Suppressor macrophage treated with lipopolysaccharide for 4 hours (primary cell): Measurements from ENCODE around the gene TVP23A.
"Not testable (repeated sequence)": the region's sequence is repeated elsewhere in the genome, so short reads cannot be mapped to it uniquely, and the experiment has no call there.

Experiments
- DNase-seq: peaks from one replicate; pipeline ENCODE4 v3.0.0-alpha.2; 2020

The TVP23A gene

DNA sequence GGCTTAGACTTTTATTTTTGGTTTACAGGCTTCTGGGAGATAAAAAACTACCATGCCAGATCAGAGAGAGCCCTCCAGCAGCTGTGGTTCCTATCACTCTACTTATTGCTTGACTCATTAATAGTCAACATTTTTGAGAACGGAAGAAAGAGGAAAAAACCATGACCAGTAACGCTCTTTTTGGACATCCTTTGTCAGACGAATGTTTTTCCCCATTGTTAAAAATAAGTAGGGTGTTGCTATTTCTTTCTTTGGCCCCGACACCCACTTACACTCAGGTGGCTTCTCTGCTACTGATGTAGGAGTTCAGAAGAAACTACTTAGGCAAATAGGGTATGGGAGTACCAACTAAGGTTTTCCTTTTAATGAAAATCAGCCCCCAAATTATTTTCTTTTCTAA is 27.5 kb downstream of the TVP23A start:
- DNase-seq, result no peak

DNA sequence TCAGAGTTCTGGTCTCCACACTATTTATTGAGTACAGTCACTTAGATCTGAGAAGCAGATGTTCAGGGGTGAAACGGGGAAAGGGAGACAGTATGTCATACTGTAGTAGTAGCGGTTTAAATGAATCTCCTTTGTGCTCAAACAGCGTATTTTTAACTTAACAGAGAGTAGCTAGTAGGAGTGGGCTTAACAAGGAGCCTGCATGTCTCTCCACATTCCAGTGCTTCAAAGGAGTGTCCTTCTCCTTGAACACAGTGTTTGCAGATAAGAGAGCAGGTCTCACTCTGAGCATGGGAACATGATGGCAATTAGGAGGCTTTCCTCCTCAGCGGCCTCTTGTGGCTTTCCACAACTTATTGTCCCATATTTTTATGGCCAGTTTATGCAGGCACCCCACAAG is 30.0 kb downstream of the TVP23A start:
- not testable (repeated sequence) for DNase-seq

DNA sequence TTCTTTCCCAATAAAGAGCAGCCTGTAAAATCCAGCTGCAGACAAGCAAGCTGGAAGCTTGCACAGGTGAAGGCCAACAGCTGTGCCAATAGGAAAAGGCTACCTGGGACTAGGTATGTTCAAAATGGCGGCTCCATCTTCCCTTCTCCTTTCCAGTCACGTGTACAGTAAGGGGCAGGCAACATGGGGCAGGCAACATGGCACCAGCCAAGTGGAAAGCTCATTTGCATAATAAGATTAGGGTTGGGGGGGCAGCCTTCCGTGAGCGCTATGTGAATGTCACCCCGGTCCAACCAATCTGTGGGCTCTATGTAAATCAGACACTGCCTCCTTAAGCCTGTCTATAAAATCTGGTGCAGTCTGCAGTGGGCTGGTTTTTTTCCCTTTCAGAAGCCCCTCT is 31.3 kb downstream of the TVP23A start:
- DNase-seq, result no peak

DNA sequence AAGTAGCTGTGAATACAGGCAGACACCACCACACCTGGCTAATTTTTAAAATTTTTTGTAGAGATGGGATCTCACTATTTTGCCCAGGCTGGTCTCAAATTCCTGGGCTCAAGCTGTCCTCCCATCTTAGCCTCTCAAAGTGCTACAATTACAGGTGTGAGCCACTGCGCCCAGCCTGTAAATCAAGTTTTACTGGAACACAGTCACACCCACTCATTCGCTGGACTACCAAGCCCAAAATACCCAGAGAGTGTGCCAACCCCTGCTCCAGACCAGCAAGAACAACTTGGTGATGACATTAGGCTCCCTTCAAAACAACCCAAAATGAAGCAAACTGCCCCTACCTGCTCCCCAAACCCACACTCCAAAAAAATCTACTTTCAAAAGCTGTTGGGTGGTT is 36.0 kb downstream of the TVP23A start:
- no peak for DNase-seq

DNA sequence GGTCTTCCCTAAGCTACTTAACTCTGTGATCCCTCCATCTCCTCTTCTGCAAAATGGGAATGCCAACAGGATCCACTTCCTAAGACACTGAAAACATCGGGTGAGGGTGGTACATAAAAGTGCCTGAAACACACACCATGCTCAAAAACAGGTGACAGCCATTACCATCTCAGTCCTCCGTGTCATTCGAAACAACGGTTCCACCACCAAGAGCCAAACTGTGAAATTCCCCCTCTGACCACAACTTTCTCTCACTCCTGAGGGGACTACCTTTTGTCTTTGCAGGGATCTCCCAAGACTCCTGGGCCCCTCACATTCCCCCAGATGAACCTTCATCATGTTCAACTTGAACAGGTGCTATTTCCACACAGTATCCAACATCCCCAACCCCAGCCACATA is 38.0 kb downstream of the TVP23A start:
- DNase-seq, result no peak

DNA sequence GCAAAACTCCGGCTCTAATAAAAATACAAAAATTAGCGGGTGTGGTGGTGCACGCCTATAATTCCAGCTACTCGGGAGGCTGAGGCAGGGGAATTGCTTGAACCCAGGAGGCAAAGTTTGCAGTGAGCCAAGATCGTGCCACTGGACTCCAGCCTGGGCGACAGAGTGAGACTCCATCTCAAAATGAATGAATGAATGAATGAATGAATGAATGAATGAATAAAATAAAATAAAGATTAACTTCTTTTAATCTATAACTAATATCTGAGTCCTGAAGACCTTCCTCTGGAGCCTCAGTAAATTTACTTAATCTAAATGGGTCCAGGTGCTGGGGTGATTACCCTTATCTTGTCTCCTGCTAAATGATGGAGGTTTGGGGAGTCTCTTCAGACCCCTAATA is 38.7 kb downstream of the TVP23A start:
- not testable (repeated sequence) for DNase-seq

DNA sequence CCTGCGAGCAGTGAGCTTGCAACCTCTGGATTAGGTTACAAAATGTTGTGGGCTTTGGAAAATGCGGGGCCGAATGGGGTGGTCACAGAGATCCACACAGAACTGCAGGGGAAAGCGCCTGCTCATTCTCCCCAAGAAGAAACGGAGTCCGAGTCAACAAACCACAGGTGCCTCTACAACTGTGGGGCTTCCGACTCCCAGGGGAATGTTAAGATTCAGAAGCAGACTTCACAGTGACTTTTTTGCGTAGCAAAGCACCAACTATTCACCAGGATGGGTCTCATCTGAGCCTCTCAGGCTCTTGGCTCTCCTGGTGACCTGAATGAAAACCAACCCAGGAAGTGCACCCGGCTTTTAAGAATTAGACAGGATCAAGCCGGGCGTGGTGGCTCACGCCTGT is 41.2 kb downstream of the TVP23A start:
- no peak for DNase-seq

DNA sequence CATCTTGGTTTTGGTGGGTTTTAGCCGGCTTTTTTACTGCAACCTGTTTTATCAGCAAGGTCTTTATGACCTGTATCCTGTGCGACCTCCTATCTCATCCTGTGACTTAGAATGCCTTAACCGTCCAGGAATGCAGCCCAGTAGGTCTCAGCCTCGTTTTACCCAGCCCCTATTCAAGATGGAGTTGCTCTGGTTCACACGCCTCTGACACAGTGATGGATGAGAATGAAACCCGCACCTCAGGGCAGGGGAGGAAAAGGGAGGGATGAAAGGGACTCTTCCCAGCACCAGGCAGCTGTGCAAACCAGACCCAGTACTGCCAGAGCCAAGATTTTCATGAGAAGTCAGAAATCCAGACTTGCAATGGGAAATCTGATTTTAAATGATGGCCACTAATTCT is 41.7 kb downstream of the TVP23A start:
- not testable (repeated sequence) for DNase-seq

DNA sequence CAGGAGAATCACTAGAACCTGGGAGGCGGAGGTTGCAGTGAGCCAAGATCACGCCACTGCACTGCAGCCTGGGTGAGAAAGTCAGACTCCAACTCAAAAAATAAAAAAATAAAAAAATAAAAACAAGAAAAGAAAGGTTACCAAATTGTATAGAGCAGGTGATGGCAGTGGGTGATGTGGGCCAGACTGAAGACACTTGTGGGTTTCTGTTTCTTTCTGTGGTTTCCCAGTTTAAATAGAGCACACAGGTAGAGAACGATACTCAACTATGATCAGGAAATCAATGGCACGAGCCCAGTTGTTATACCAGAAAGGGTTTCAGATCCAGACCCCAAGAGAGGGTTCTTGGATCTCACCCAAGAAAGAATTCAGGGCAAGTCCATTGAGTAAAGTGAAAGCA is 42.3 kb downstream of the TVP23A start:
- DNase-seq, result no peak

DNA sequence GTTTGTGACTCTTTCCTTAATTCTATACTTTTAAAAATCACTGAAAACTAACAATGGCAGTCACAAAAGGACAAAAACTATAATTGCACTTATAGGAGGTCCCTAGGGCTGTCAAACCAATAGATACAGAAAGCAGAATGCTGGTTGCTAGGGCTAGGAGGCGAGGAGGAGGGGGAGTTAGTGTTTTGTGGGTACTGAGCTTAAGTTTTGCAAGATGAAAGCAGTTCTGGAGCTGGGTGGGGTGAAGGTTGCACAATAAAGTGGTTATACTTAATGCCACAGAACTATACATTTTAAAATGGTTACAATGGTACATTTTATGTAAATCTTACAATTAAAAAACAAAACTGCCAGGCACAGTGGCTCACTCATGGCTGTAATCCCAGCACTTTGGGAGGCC is 47.7 kb downstream of the TVP23A start:
- DNase-seq, result peak; percentile 61

DNA sequence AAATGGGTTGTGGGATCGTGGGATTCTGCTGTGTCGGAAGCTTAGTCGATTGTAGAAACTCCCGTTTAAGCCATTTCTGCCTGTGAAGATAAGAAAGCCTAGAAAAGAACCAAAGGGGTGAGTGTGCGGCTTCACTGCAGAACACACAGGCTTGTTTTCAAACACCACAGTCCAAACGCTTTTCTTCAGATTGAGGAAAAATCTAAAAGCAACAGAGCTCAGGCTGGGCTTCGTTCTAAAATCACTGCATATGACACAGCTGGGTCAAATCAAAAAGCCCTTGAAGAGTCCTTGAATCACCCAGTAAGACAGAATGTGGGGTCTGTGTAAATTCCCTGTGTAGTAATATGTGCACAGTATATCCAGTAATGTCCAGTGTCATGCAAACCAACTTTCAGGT is 49.2 kb downstream of the TVP23A start:
- DNase-seq, result no peak

DNA sequence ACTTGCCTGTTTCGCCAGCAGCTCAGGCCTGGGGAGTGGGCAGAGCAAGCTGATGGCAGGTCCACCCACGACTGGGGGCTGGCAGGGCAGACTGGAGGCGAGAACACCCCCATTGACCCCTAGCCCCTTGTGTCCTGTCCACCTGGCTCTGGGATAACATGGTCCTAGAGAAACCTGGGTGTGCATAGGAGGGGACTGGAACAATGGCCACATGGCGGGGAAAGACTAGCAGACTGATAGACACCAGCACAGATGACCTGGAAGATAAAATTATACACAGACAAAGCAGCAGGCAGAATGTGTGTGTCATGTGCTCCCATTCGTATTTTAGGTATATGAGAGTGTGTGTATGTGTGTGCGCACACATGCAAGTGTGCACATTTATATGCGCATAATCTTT is 51.5 kb downstream of the TVP23A start:
- no peak for DNase-seq

DNA sequence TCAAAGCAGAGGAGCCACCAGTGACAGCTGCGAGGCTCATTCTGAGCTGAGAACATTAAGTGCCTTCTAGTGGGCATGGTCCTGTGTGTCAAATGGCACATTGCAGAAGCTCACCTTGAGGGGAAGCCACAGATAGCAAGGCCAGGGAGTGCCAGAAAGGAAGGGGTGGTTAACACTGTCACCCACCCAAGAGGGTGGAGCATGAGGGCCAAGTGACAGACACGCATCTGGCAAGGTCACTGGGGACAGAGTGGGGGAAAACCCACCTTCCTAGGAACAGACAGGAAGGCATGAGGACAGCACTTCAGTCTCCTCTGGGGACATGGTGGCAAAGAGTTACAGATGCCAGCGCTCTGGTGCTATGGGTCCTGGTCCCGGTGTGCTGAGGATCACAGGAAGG is 52.8 kb downstream of the TVP23A start:
- DNase-seq, result no peak

DNA sequence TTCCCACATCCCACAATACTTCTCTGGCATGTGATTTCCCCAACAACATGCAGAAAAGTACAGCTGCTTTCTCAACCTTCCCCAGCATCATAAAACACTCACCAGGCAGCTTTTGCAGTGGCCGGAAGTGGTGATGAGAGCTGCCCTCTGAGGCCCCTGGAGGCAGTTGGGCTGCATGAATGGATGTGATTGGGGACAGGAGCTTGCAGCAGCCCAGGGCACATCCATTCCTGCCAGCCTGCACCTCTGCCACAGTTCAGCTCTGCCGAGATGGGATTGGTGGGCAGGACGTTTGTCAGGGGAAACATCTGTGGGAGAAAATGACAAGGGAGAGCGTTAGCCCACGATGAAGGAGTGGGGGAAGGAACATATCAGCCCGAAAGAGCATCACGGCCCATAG is 55.1 kb downstream of the TVP23A start:
- DNase-seq, result no peak

DNA sequence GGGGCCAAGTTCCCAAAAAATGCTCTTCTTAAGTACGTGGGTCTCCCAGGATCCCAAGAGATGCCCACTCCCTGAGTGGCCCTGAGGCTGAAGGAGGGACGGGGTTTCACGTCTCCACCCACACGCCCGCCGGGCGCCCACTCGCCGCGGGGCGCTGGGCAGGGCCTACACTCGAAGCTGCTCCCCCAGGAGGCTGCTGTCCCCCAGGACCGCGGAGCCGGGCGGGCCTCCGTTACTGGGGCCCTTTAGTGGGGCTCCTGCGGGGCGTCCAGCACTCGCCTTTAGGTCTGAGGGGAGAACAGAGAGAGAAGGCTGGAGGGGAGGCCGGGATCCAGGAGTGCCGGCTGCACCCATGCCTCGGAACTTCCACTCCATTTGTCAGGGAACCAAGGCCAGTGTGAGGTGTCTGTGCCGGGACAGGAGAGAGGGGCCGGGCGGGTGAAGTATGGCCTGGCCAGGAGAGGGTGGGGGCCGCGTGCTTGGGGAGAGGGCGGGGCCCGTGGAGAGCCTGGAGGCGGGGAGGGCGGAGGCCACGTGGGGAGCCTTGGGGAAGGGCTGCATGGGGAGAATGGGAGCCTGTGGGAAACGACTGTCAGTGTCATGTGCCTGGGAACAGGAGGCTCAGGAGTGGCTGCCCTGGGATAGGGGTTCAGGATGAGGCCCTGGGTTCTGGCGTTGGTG is 56.1 kb downstream of the TVP23A start:
- no peak for DNase-seq

DNA sequence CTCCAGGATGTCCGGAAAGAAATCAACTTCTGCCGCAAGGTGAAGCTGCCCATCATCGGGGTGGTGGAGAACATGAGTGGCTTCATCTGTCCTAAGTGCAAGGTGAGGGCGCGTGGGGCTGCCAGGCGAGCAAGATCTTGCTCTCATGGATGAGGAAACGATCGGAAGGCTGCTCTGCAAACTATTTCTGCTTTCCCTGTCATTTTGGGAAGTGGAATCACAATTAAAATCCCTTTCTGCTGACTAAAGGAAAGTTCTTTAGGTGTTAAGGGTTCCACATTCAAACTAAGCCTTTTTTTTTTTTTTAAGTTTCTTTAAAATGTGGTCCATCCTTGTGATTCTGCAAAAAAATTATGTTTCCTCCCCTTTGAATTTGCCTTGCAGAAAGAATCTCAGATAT is 57.2 kb downstream of the TVP23A start:
- DNase-seq, result peak; percentile 28

DNA sequence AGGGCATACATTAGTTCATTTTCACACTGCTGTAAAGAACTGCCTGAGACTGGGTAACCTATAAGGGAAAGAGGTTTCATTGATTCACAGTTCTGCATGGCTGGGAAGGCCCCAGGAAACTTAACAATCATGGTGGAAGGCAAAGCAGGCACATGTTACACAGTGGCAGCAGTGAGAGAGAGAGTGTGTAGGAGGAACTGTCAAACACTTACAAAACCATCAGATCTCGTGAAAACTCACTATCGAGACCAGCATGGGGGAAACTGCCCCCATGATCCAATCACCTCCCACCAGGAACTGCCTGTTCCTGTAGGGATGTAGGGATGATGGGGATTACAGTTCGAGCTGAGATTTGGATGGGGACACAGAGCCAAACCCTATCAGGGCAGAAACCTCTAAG is 57.7 kb downstream of the TVP23A start:
- peak; percentile 21 for DNase-seq

DNA sequence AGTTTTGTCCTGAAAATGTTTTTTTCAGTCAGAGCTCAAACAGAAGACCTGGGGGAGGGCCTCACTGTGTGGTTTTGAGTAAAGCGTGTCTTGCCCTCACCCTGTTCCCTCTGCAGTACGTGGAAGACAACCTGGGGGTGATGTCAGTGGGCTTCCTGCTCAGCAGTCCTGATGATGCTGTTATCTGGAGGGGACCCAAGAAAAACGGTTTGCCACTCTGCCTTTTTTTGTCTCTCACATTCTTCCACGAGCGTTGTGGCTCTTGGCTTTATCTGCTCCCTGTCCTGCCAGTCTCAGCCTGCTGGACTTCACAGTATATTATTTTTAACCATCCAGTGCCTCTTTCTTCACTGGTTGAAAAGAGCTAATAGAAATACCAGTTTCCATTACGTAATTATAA is 62.0 kb downstream of the TVP23A start:
- DNase-seq, result no peak

DNA sequence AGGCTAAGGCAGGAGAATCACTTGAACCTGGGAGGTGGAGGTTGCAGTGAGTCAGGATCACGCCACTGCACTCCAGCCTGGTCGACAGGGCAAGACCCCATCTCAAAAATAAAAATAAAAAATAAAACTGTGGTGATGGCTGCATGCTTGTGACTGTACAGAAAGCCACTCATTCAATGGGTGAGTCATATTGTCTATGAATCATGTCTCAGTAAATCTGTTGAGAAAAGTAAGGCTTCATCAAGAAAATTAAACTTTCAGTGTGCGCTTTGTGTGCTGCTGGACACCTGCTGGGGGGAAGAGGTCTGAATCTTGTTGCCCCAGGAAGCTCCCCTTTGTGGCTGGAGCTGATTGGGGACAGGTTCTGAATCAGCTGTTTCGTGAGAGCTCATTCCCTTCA is 63.7 kb downstream of the TVP23A start:
- DNase-seq, result peak; percentile 72

DNA sequence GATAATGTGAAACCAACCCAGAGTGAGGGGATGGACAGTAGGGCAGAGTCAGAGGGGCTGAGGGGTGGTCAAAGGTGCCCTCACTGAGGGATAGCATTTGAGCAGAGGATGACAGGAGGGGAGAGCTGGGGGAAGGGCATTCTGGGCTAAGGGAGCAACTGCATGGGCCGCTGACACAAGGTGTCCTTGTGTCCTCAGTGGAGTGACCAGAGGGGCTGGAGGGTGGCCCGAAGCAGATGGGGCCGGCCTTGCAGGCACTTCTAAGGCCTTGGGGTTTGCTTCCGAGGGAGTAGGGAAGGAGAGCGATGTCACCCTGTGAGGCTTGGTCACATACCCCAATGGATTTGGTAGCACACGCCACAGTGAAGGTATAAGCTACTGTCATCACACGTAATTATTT is 64.9 kb downstream of the TVP23A start:
- DNase-seq, result no peak

DNA sequence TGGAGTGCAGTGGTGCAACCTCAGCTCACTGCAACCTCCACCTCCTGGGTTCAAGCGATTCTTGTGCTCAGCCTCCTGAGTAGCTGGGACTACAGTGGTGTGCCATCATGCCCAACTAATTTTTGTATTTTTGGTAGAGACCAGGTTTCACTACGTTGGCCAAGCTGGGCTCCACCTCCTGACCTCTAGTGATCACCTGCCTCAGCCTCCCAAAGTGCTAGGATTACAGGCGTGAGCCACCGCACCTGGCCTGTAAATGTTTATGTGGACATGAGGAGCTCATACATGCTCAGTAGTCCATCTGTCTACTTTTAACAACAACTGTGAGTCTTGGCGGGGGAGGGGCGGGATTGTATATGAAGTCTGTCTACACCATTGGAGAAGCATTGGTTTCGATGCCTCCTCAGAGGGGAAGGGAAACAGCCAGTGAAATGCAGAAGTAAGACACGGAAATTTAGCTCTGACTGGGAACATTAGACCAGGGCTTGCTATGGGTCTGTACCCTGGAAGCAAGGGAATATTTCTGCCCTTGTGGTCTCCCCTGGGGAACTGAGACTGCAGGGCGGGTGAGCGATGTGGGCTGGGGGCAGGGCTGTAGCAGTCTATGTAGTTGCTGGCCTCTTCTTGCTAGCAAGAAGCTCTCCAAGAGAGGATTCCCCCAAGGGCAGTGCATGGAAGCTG is 65.6 kb downstream of the TVP23A start:
- DNase-seq, result peak; percentile 96

DNA sequence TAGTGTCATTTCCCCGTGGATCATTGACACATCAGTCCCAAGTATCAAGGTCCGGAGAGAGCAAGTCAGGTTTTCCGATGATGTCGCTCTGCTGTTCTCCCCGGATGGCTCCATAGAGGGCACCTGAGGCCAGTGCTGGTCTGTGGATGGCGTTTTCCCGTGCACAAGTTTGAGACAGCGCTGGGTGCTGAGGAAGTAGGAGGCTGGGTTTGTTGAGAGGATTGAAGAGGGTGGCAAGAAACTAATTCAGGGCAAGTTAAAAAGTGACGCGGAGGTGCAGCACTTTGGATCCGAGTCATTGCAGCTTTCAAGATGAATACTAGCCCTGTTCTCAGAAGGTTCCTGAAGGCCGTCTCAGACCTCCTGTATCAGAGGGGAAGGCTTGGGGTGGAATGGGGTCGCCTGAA is 67.3 kb downstream of the TVP23A start:
- DNase-seq, result peak; percentile 32

DNA sequence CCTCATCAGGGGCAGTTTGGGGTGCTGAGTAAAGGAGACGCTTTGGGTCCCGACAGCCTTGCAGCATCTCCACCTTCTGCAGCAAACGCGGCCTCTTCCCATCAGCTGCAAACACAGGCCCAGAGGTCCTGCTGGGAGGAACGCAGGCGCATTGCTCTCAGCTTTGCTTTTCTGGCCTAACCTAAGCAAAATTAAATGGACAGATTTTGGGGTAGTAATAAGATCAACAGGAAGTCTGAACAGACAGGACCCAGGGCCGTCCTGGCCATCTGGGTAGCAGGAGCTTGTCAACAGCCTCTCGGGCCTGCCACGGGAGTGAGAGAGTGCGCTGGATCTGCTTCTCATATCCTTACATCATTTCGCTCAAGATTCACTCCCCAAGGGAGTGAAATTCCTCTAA is 67.8 kb downstream of the TVP23A start:
- DNase-seq, result no peak

DNA sequence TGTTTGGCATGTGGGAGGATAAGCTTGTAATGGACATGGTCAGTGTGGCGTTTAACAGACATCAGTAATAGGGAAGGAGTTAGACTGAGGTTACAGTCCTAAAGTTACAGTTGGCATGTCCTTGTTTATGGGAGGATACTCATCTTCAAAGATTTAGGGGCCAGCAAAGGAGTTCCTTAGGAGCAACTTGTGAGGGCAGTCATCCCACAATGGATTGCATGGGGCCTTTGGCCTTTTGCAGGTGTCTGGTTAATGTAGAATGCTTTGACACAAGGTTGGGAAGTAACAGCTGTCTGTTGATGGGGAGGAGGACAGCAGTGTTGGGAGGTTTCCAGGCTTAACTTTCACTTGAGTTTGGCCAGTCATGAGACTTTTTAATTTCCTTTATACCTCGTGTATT is 72.8 kb downstream of the TVP23A start:
- no peak for DNase-seq
